IgD-negative memory B cell (primary cell): ENCODE results near the gene LYL1. TPM values are rescaled to one million over a fixed set of nuclear protein-coding genes. Genes with fewer than 3 reads are reported as not detected.

Experiments
- H3K27ac Mint-ChIP-seq, 3 donors: one replicate each; pipeline ENCODE4 v1.8.0; 2020 to 2022; ENCODE audit warnings: mild to moderate bottlenecking in 3 of 3, mixed read lengths in 3 of 3, moderate library complexity in 1 of 3
- H3K27me3 Mint-ChIP-seq: one replicate; pipeline ENCODE4 v1.8.0; 2021; ENCODE audit warnings: mixed read lengths
- H3K36me3 Mint-ChIP-seq: one replicate; pipeline ENCODE4 v1.8.0; 2020; ENCODE audit warnings: mild to moderate bottlenecking, mixed read lengths
- H3K4me1 Mint-ChIP-seq, 3 donors: one replicate each; pipeline ENCODE4 v1.8.0; 2020 to 2022; ENCODE audit warnings: mixed read lengths in 3 of 3, mild to moderate bottlenecking in 1 of 3
- H3K4me3 Mint-ChIP-seq, 4 donors: one replicate each; pipeline ENCODE4 v1.8.0; 2020 to 2022; ENCODE audit warnings: mild to moderate bottlenecking in 4 of 4, mixed read lengths in 4 of 4, moderate library complexity in 3 of 4
- H3K9me3 Mint-ChIP-seq, 3 donors: one replicate each; pipeline ENCODE4 v1.8.0; 2020 to 2021; ENCODE audit warnings: mixed read lengths in 3 of 3, mild to moderate bottlenecking in 1 of 3
- polyA plus RNA-seq: library from polyadenylated mRNA; unstranded; fragments of 300-500 nt; fragmentation: Illumina TruSeq; gene quantifications from one replicate; pipeline ENCODE4 v1.2.3, GENCODE V29; 2021

Gene LYL1
- polyA plus RNA-seq, 1 donor from 2014 or later = 90.1 TPM

- peaks cover 0 to 4% (median 0%) of the 10 kb centered on the region in 3 donors for H3K4me1 Mint-ChIP-seq
- H3K27ac Mint-ChIP-seq = no peak overlapping the region
- H3K4me3 Mint-ChIP-seq = no peak overlapping the region
- H3K9me3 Mint-ChIP-seq = no peaks in the 10 kb centered on the region
- H3K27me3 Mint-ChIP-seq = no peaks in the 10 kb centered on the region
- no peaks in the 10 kb centered on the region for H3K36me3 Mint-ChIP-seq
These were observed 16.3 kb downstream of the LYL1 start for GRCh38 chr19:13086341-13086740.

- Mint-ChIP-seq H3K9me3 (no peaks in the 10 kb centered on the region), H3K36me3 (no peaks in the 10 kb centered on the region), H3K4me3 (no peak overlapping the region), H3K4me1 (peaks cover 0 to 4% (median 0%) of the 10 kb centered on the region in 3 donors), H3K27ac (no peak overlapping the region), H3K27me3 (no peaks in the 10 kb centered on the region)
These were observed 17.0 kb downstream of the LYL1 start for GRCh38 chr19:13085666-13086065.

- H3K27ac Mint-ChIP-seq = no peak overlapping the region
- H3K4me3 Mint-ChIP-seq = no peak overlapping the region
- H3K27me3 Mint-ChIP-seq = no peaks in the 10 kb centered on the region
- H3K4me1 Mint-ChIP-seq = peaks cover 0 to 2% (median 0%) of the 10 kb centered on the region in 3 donors
- no peaks in the 10 kb centered on the region for H3K36me3 Mint-ChIP-seq
- no peaks in the 10 kb centered on the region for H3K9me3 Mint-ChIP-seq
These were observed 19.0 kb downstream of the LYL1 start for GRCh38 chr19:13083627-13084026.

GRCh38 chr19:13083008-13083404, 19.7 kb downstream of the LYL1 start:
- Mint-ChIP-seq H3K27ac (no peak overlapping the region), H3K4me1 (peaks cover 0 to 2% (median 0%) of the 10 kb centered on the region in 3 donors), H3K36me3 (no peaks in the 10 kb centered on the region), H3K9me3 (no peaks in the 10 kb centered on the region), H3K27me3 (no peaks in the 10 kb centered on the region), H3K4me3 (no peak overlapping the region)

GRCh38 chr19:13082192-13083007, 20.3 kb downstream of the LYL1 start:
- H3K4me3 Mint-ChIP-seq = no peak overlapping the region
- H3K27ac Mint-ChIP-seq = no peak overlapping the region
- H3K4me1 Mint-ChIP-seq = peaks cover 0 to 2% (median 0%) of the 10 kb centered on the region in 3 donors
- H3K27me3 Mint-ChIP-seq = peaks cover 3% of the 10 kb centered on the region
- H3K36me3 Mint-ChIP-seq = no peaks in the 10 kb centered on the region
- no peaks in the 10 kb centered on the region for H3K9me3 Mint-ChIP-seq

GRCh38 chr19:13079542-13079986, 23.1 kb downstream of the LYL1 start:
- H3K36me3 Mint-ChIP-seq = no peaks in the 10 kb centered on the region
- H3K27me3 Mint-ChIP-seq = peaks cover 3% of the 10 kb centered on the region
- H3K4me3 Mint-ChIP-seq = no peak overlapping the region
- H3K27ac Mint-ChIP-seq = no peak overlapping the region
- H3K4me1 Mint-ChIP-seq = no peaks in the 10 kb centered on the region
- H3K9me3 Mint-ChIP-seq = no peaks in the 10 kb centered on the region

GRCh38 chr19:13078897-13079541, 23.6 kb downstream of the LYL1 start:
- peaks cover 3% of the 10 kb centered on the region for H3K27me3 Mint-ChIP-seq

GRCh38 chr19:13078381-13078780, 24.3 kb downstream of the LYL1 start:
- no peak overlapping the region for H3K27ac Mint-ChIP-seq
- no peaks in the 10 kb centered on the region for H3K36me3 Mint-ChIP-seq
- no peak overlapping the region for H3K4me3 Mint-ChIP-seq
- H3K4me1 Mint-ChIP-seq = no peaks in the 10 kb centered on the region
- H3K27me3 Mint-ChIP-seq = peaks cover 3% of the 10 kb centered on the region
- no peaks in the 10 kb centered on the region for H3K9me3 Mint-ChIP-seq

More at GRCh38 chr19:13078897-13079541, 23.6 kb downstream of the LYL1 start:
- Mint-ChIP-seq H3K9me3 (no peaks in the 10 kb centered on the region), H3K27ac (no peak overlapping the region), H3K4me3 (no peak overlapping the region), H3K4me1 (no peaks in the 10 kb centered on the region), H3K36me3 (no peaks in the 10 kb centered on the region)

- peaks cover 0 to under 1% (median 0%) of the 10 kb centered on the region in 3 donors for H3K4me1 Mint-ChIP-seq
- peak overlapping the region in 1 of 3 donors; percentile 23 for H3K27ac Mint-ChIP-seq
- H3K36me3 Mint-ChIP-seq = no peaks in the 10 kb centered on the region
- peaks cover 3% of the 10 kb centered on the region for H3K27me3 Mint-ChIP-seq
- H3K9me3 Mint-ChIP-seq = no peaks in the 10 kb centered on the region
- peak overlapping the region in 1 of 4 donors; percentile 73 for H3K4me3 Mint-ChIP-seq
These were observed 25.4 kb downstream of the LYL1 start for GRCh38 chr19:13077240-13077639.

- Mint-ChIP-seq H3K27ac (no peak overlapping the region), H3K4me3 (no peak overlapping the region), H3K27me3 (peaks cover 3% of the 10 kb centered on the region), H3K36me3 (no peaks in the 10 kb centered on the region), H3K4me1 (peaks cover 0 to 1% (median 0%) of the 10 kb centered on the region in 3 donors), H3K9me3 (no peaks in the 10 kb centered on the region)
These were observed 25.9 kb downstream of the LYL1 start for GRCh38 chr19:13076787-13077186.

- Mint-ChIP-seq H3K9me3 (no peaks in the 10 kb centered on the region), H3K27me3 (peaks cover 3% of the 10 kb centered on the region), H3K36me3 (no peaks in the 10 kb centered on the region), H3K27ac (no peak overlapping the region), H3K4me1 (peaks cover 0 to 1% (median 0%) of the 10 kb centered on the region in 3 donors), H3K4me3 (no peak overlapping the region)
These were observed 26.3 kb downstream of the LYL1 start for GRCh38 chr19:13076320-13076719.

GRCh38 chr19:13074378-13074777, 28.3 kb downstream of the LYL1 start:
- H3K4me3 Mint-ChIP-seq = no peak overlapping the region
- H3K27me3 Mint-ChIP-seq = peaks cover 5% of the 10 kb centered on the region
- H3K9me3 Mint-ChIP-seq = no peaks in the 10 kb centered on the region
- H3K4me1 Mint-ChIP-seq = peaks cover 0 to 1% (median 0%) of the 10 kb centered on the region in 3 donors
- H3K27ac Mint-ChIP-seq = no peak overlapping the region
- H3K36me3 Mint-ChIP-seq = no peaks in the 10 kb centered on the region

- H3K27ac Mint-ChIP-seq = no peak overlapping the region
- H3K9me3 Mint-ChIP-seq = no peaks in the 10 kb centered on the region
- no peaks in the 10 kb centered on the region for H3K36me3 Mint-ChIP-seq
- peaks cover 0 to 1% (median 0%) of the 10 kb centered on the region in 3 donors for H3K4me1 Mint-ChIP-seq
- H3K4me3 Mint-ChIP-seq = peak overlapping the region in 1 of 4 donors; percentile 39
- H3K27me3 Mint-ChIP-seq = peaks cover 7% of the 10 kb centered on the region
These were observed 29.4 kb downstream of the LYL1 start for GRCh38 chr19:13073263-13073662.

GRCh38 chr19:13072188-13072908, 30.3 kb downstream of the LYL1 start:
- no peaks in the 10 kb centered on the region for H3K36me3 Mint-ChIP-seq
- H3K9me3 Mint-ChIP-seq = no peaks in the 10 kb centered on the region
- H3K4me3 Mint-ChIP-seq = peak overlapping the region in 1 of 4 donors; percentile 28
- H3K4me1 Mint-ChIP-seq = peaks cover 0 to 1% (median 0%) of the 10 kb centered on the region in 3 donors
- H3K27ac Mint-ChIP-seq = no peak overlapping the region
- peaks cover 4% of the 10 kb centered on the region for H3K27me3 Mint-ChIP-seq
